Measurements from ENCODE around the gene CUX1. TPM values are rescaled to one million over a fixed set of nuclear protein-coding genes. Genes with fewer than 3 reads are reported as not detected.
"Not testable (repeated sequence)": the region's sequence is repeated elsewhere in the genome, so short reads cannot be mapped to it uniquely, and the experiment has no call there.

CUX1 gene
- polyA plus RNA-seq, 1 experiment: 29.7 TPM

DNA sequence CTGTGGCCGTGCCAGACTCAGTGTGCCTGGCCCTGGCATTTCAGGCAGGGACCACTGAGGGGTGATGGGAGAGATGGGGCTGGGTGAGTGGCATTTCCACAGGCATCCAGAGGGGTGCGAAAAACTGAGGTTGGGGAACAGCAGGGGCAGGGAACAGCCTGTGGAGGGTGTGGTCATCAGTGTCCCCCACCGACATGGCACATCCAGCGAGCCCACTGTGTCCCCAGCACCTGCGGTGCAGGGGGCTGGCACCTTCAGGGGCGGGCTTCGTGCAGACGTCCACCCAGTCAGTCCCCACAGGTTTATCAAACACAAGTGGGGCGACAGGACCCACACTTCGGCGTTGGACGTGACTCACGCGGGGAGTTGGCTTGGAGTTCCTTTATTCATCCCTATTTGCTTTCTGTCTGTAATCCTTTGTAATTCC lies 14.8 kb downstream of the CUX1 start:
- no peak overlapping the region for H3K4me3 ChIP-seq (ENCODE audit: low read depth, low read length)
- DNase-seq (ENCODE audit: low read depth, low spot score): no peak
- no peak overlapping the region for H3K27ac ChIP-seq (ENCODE audit: low read depth, low read length)
- ChIA-PET POLR2A (no interaction called here), CTCF (no interaction called here)
- no peaks in the 10 kb centered on the region for H3K27me3 ChIP-seq (ENCODE audit: control insufficient read depth, insufficient read depth, low read length)
- no peaks in the 10 kb centered on the region; the same call in 1 of the 2 replicates for H3K9me3 ChIP-seq (ENCODE audit: control insufficient read depth, insufficient read depth, low read length)
- TF ChIP-seq, protein P1, sequence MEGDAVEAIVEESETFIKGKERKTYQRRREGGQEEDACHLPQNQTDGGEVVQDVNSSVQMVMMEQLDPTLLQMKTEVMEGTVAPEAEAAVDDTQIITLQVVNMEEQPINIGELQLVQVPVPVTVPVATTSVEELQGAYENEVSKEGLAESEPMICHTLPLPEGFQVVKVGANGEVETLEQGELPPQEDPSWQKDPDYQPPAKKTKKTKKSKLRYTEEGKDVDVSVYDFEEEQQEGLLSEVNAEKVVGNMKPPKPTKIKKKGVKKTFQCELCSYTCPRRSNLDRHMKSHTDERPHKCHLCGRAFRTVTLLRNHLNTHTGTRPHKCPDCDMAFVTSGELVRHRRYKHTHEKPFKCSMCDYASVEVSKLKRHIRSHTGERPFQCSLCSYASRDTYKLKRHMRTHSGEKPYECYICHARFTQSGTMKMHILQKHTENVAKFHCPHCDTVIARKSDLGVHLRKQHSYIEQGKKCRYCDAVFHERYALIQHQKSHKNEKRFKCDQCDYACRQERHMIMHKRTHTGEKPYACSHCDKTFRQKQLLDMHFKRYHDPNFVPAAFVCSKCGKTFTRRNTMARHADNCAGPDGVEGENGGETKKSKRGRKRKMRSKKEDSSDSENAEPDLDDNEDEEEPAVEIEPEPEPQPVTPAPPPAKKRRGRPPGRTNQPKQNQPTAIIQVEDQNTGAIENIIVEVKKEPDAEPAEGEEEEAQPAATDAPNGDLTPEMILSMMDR (IDR thresholded peaks at IDR 0.05; ENCODE audit: low read depth, low read length): no peak

DNA sequence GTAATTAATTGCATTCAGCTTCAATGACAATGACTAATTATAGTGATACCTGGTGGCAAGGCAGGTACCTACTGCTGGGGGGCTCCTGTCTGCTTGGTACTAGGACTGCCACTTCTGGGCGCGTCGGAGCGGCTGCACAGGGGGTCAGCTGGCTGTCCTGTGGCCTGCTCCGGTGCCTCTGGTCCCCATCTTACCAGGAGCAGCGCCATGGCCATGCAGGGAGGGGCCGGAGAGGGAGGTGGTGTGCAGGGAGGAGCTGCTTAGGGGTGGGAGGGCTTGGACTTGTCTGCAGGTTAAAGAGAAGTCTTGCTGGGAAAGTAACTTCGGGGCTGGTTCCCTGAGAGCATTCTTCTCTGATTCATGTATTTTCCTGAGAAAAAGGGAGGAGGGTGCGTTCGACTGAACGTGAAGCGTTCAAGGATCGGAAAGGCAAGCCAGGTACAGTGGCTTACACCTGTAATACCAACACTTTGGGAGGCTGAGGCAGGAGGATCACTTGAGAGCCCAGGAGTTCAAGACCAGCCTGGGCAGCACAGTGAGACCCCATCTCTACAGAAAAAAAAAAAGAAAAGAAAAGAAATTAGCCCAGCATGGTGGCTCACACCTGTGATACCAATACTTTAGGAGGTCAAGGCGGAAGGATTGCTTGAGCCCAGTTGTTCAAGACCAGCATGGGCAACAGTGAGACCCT lies 15.4 kb downstream of the CUX1 start:
- H3K4me3 ChIP-seq (ENCODE audit: low read depth, low read length): no peak overlapping the region
- no peak overlapping the region for H3K27ac ChIP-seq (ENCODE audit: low read depth, low read length)
- H3K9me3 ChIP-seq (ENCODE audit: control insufficient read depth, insufficient read depth, low read length): no peaks in the 10 kb centered on the region; the same call in 1 of the 2 replicates
- TF ChIP-seq, protein P1 (IDR thresholded peaks at IDR 0.05; ENCODE audit: low read depth, low read length): no peak
- ChIA-PET POLR2A (no interaction called here), CTCF (no interaction called here)
- H3K27me3 ChIP-seq (ENCODE audit: control insufficient read depth, insufficient read depth, low read length): no peaks in the 10 kb centered on the region
- no peak for DNase-seq (ENCODE audit: low read depth, low spot score)

DNA sequence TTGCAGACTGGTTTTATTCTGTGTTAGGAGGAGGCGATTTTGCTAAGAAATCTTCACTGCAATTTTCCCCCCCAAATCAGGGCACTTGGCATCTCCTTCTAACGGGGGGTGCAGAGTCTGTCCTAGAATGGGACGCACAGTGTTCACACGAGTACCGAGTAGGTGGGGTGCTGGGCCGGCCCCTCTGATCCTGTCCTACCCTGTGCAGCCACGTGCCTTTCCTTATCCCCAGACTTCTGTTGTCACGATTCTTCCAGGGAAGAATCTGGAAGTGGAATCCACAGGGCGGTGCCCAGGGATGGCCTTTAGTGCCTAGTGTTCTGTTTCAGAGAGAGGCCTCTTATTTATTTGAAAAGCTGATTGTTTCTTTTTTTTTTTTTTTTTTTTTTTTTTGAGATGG lies 16.4 kb downstream of the CUX1 start:
- ChIA-PET POLR2A (interaction anchor here (0.5 to 0.6 kb wide), 3 partner anchors 22 to 563 kb away, joined by 3 to 7 read pairs (median 4); no protein-coding TSS in a partner anchor), CTCF (no interaction called here)
- TF ChIP-seq, protein P1 (IDR thresholded peaks at IDR 0.05; ENCODE audit: low read depth, low read length): no peak
- no peaks in the 10 kb centered on the region; the same call in 1 of the 2 replicates for H3K9me3 ChIP-seq (ENCODE audit: control insufficient read depth, insufficient read depth, low read length)
- no peak overlapping the region for H3K27ac ChIP-seq (ENCODE audit: low read depth, low read length)
- no peak for DNase-seq (ENCODE audit: low read depth, low spot score)
- no peaks in the 10 kb centered on the region for H3K27me3 ChIP-seq (ENCODE audit: control insufficient read depth, insufficient read depth, low read length)
- no peak overlapping the region for H3K4me3 ChIP-seq (ENCODE audit: low read depth, low read length)

DNA sequence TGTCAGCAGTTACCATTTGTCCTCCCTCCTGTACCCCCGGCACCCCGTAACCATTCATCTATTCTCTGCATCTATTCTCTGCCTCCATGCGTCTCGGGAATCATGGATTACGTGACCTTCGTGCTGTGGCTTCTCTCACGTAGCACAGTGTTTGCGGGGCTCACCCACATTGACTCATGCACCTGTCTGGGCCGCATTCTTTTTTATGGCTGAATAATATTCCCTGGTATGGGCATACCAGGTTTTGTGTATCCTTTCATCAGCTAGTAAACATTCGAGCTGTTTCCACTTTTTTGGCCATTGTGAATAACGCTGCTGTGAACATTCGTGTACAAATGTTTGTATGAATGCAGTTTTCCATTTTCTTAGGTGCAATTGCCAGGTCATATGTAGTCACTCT lies 17.7 kb downstream of the CUX1 start:
- H3K9me3 ChIP-seq (ENCODE audit: control insufficient read depth, insufficient read depth, low read length): no peaks in the 10 kb centered on the region
- TF ChIP-seq, protein P1 (IDR thresholded peaks at IDR 0.05; ENCODE audit: low read depth, low read length): no peak
- POLR2A ChIA-PET: no interaction called here
- H3K27ac ChIP-seq (ENCODE audit: low read depth, low read length): no peak overlapping the region
- no peak for DNase-seq (ENCODE audit: low read depth, low spot score)
- H3K27me3 ChIP-seq (ENCODE audit: control insufficient read depth, insufficient read depth, low read length): no peaks in the 10 kb centered on the region
- CTCF ChIA-PET: no interaction called here
- H3K4me3 ChIP-seq (ENCODE audit: low read depth, low read length): no peak overlapping the region

DNA sequence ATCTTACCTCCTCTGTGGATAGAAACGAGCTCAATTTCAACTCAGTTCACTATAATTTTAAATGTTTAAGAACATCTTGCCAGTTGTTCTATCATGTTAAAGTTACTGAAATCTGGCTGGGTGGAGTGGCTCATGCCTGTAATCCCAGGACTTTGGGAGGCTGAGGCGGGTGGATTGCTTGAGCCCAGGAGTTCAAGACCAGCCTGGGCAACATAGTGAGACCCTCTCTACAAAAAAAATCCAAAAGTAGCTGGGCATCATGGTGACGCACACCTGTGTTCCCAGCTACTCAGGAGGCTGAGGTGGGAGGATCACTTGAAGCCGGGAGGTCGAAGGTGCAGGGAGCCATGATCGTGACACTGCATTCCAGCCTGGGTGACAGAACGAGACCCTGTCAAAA lies 20.0 kb downstream of the CUX1 start:
- POLR2A ChIA-PET; H3K27ac ChIP-seq (ENCODE audit: low read depth, low read length); H3K27me3 ChIP-seq (ENCODE audit: control insufficient read depth, insufficient read depth, low read length); H3K9me3 ChIP-seq (ENCODE audit: control insufficient read depth, insufficient read depth, low read length); H3K4me3 ChIP-seq (ENCODE audit: low read depth, low read length); DNase-seq (ENCODE audit: low read depth, low spot score); CTCF ChIA-PET: not testable (repeated sequence)

All from AG04450 (cell line).